HG02798 (cell line): ENCODE data around the gene TAOK2.

Source experiments
- ATAC-seq: cut with Tn5 transposase; IDR thresholded peaks from one replicate; pipeline ENCODE4 v1.9.1; 2021; ENCODE audit warnings: mild to moderate bottlenecking; ENCODE audit not compliant: unreplicated experiment, poor library complexity

The TAOK2 gene

GRCh38 chr16:29986231-29986630, 12.6 kb downstream of the TAOK2 start:
- ATAC-seq: no peak

GRCh38 chr16:29986931-29987330, 13.3 kb downstream of the TAOK2 start:
- ATAC-seq: no peak

GRCh38 chr16:29987371-29988085, 13.9 kb downstream of the TAOK2 start:
- ATAC-seq: no peak

GRCh38 chr16:29988346-29989075, 14.8 kb downstream of the TAOK2 start:
- no peak for ATAC-seq

GRCh38 chr16:29989111-29989858, 15.6 kb downstream of the TAOK2 start:
- ATAC-seq: no peak

GRCh38 chr16:29990034-29990433, 16.4 kb downstream of the TAOK2 start:
- no peak for ATAC-seq

- no peak for ATAC-seq
These were observed 17.4 kb downstream of the TAOK2 start for GRCh38 chr16:29990883-29991570.

- no peak for ATAC-seq
These were observed 17.9 kb downstream of the TAOK2 start for GRCh38 chr16:29991571-29991904.

- no peak for ATAC-seq
These were observed 18.8 kb downstream of the TAOK2 start for GRCh38 chr16:29992344-29992967.

GRCh38 chr16:29993191-29993902, 19.7 kb downstream of the TAOK2 start:
- ATAC-seq: no peak

GRCh38 chr16:29993903-29994599, 20.4 kb downstream of the TAOK2 start:
- no peak for ATAC-seq

GRCh38 chr16:29994600-29995323, 21.1 kb downstream of the TAOK2 start:
- peak; percentile 39 for ATAC-seq

GRCh38 chr16:29995324-29995910, 21.7 kb downstream of the TAOK2 start, which contains the start of gene HIRIP3:
Gene HIRIP3 (minus strand): TSS chr16:29995617. CDS start chr16:29995605, 12 bp downstream.
- ATAC-seq: peak; percentile 61

- peak; percentile 95 for ATAC-seq
These were observed 22.5 kb downstream of the TAOK2 start, which contains the start of gene INO80E for GRCh38 chr16:29995911-29996765. Gene INO80E (plus strand): TSS chr16:29996241. CDS start chr16:29996311, 70 bp downstream.

- ATAC-seq: no peak
These were observed 23.1 kb downstream of the TAOK2 start for GRCh38 chr16:29996766-29997250.

- ATAC-seq: no peak
These were observed 25.9 kb downstream of the TAOK2 start for GRCh38 chr16:29999605-30000004.
